NB4 (cell line): ENCODE measurements around the gene CHRM1.

Experiments
- CTCF ChIP-seq: IDR thresholded peaks from one replicate; pipeline ENCODE4 v1.5.1; 2012; ENCODE audit warnings: low read depth, low read length
- MYC ChIP-seq: IDR thresholded peaks from 2 replicates; pipeline ENCODE4 v1.6.1; 2011; ENCODE audit warnings: low read depth, low read length
- POLR2A ChIP-seq: IDR thresholded peaks from 2 replicates; pipeline ENCODE4 v1.6.1; 2011; ENCODE audit warnings: mild to moderate bottlenecking; ENCODE audit not compliant: insufficient read length; ENCODE audit errors: extremely low read depth

DNA sequence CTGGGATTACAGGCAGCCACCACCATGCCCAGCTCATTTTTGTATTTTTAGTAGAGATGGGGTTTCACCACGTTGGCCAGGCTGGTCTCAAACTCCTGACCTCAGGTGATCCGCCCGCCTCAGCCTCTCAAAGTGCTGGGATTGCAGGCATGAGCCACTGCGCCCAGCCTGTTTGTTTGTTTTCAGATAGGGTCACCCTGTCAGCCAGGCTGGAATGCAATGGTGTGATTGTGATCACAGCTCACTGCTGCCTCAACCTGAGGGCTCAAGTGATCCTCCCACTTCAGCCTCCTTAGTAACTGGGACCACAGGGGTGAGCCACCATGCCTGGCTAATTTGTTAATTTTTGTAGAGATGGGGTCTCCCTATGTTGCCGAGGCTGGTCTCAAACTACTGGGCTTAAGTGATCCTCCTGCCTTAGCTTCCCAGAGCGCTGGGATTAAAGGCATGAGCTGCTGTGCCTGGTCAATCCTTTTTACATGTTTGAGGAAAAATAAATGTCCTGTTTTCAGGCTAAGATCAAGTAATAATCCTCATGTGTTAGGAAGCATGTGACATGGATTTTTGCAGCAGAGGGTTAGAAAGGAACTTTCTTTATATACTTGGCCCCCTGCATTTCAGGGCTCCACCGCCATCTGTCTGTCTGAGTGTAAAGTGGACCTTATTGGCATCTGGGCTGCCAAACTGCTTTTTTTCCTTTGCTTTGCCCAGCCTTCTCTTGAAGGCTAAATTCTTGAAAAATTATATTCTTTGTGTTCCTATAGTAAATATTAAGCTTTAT, 45.3 kb downstream of the CHRM1 start:
- no peak for TF ChIP-seq CTCF
- no peak for TF ChIP-seq POLR2A
- TF ChIP-seq MYC: no peak
